Frontal cortex (tissue), 4 donors: Measurements from ENCODE around the gene ACAD11. TPM values are rescaled to one million over a fixed set of nuclear protein-coding genes. Genes with fewer than 3 reads are reported as not detected.

Experiments
- DNase-seq, 2 donors: peaks; one replicate each; pipeline ENCODE4 v3.0.0; 2012; ENCODE audit warnings: low spot score in 2 of 2
- FAIRE-seq: peaks from 2 replicates; lab custom pipeline; 2012; peaks lifted over from hg19 to GRCh38; lab: Jason Lieb, UNC
- total RNA-seq: library from RNA; depleted of rRNA; stranded (reverse); fragments of >200 nt; gene quantifications from one replicate; pipeline ENCODE4 v1.2.3, GENCODE V29; 2014
- donor health status: control.
- donor health status: control.
- donor health status: control.

The ACAD11 gene
- total RNA-seq, 1 donor from 2014 or later = 37.9 TPM

DNA sequence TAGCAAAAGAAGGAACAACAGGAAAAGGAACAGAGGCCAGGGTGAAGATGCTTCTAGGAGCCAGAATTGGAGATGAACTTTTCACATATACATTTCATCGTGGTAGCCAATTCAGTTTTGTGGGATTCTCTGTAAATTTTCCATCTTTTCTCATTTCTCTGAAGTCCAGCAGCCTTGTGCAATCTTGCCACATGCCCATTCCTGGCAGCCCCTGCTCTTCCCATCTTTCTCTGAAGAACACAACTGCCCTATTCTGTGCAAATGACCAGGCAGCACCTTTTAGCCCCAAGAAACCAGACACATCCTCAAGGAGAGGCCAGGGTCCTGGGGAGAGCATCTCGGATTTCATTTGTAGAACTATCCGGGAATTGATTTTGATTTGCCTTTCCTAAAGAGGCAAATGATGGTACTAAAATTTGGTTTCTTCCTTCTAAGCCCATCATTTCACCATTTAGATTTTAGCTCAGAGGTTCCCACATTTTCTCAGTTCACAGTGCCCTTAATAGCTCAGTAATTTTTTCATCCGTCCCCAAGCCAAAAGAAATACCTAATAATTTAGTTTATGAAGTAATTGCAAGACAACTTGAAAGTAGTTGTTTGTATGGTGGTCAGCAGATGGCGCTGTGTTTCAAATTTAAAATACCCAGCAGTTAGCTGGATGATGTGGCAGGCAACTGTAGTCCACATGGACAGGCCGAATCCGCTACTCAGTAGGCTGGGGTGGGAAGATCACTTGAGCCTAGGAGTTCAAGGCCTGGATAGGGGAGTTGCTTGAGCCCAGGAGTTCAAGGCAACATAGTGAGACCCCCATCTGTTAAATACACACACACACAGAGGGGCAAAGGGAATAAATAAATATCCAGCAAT is 123.8 kb downstream of the ACAD11 start:
- DNase-seq (peak in 1 of 2 donors; percentile 28), FAIRE-seq (no peak)

DNA sequence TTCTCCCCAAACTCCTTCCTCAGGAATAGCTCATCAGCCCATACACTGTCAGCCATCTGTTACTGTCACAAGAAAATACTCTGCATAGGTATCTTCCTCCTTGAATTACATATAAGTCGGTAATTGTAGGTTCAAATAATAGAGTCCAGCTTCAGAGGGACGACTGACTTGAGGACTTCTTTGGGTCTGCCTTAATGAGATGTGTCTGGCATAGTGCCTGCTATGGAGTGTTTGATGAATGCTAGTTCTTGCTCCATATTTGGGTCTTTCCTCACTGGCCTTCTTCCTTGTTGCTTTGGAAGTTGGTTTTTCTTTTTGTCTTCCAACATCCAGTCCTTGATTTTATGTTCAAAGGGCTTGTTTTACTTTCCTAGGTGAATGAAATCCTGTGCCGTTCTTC is 129.0 kb downstream of the ACAD11 start:
- FAIRE-seq = no peak
- DNase-seq = no peak

DNA sequence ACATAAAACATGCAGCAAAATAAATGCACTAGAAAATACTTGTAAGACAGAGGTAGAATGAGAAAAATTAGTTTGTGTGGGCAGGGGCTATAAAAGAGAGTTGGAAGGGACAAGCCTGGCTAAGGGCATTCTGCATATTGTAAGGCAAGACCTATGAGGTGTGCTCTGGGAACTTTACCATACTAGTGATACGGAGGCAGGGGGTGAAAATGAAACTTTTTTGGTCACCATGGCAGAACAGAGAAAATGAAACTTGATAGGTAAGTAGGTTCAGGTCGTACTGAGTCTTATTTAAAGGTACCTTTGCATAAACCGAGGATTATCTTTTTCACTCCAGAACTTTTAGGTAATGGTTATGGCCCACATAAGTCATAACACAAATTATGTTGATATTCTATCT is 137.3 kb downstream of the ACAD11 start:
- FAIRE-seq (no peak), DNase-seq (no peak)

- FAIRE-seq (no peak), DNase-seq (no peak)
These were observed 137.7 kb downstream of the ACAD11 start for GRCh38 chr3:132521901-132522300.

- FAIRE-seq (no peak), DNase-seq (no peak)
These were observed 139.7 kb downstream of the ACAD11 start for GRCh38 chr3:132519914-132520313.

GRCh38 chr3:132517311-132517710 is 142.3 kb downstream of the ACAD11 start:
- FAIRE-seq (no peak), DNase-seq (no peak)

GRCh38 chr3:132513057-132513456 is 146.6 kb downstream of the ACAD11 start:
- DNase-seq (no peak), FAIRE-seq (no peak)

DNA sequence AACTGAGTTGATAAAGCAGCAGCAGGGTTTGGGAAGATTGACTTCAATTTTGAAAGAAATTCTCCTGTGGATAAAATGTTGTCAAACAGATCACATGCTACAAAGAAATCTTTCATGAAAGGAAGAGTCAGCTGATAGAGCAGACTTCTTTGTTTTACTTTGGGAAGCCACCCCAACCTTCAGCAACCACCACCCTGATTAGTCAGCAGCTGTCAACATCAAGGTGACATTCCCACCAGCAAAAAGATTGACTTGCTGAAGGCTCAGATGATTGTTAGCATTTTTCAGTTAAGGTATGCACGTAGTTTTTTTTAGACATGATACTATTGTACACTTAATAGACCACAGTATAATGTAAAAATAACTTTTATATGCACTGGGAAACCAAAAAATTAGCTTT is 150.1 kb downstream of the ACAD11 start:
- no peak for DNase-seq
- FAIRE-seq = no peak

DNA sequence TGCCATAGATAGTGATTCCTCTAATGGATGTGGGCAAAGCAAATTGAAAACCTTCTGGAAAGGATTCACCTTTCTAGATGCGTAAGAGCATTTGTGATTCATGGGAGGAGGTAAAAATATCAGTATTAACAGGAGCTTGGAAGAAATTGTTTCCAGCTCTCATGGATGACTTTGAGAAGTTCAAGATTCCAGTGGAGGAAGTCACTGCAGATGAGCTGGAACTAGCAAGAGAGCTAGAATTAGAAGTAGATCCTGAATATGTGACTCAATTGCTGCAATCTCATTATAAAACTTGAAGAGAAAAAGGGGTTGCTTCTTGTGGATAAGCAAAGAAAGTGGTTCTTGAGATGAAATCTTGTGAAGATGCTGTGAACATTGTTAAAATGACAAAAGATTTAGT is 150.5 kb downstream of the ACAD11 start:
- FAIRE-seq (no peak), DNase-seq (no peak)

Other genes starting within 250 kb of the ACAD11 start
- 71.3 TPM for gene DNAJC13, start 242.3 kb downstream of the ACAD11 start, total RNA-seq
- not detected for gene ACKR4, start 62.5 kb downstream of the ACAD11 start, total RNA-seq
- 77.9 TPM for gene UBA5, start 520 bp upstream of the ACAD11 start, total RNA-seq
- 14.3 TPM for gene NPHP3, start 62.6 kb upstream of the ACAD11 start, total RNA-seq